ENCODE measurements around the gene ALOX12B. TPM values are rescaled to one million over a fixed set of nuclear protein-coding genes. Genes with fewer than 3 reads are reported as not detected.

ALOX12B gene
- total RNA-seq, 1 donor from 2014 or later, result 0.35 TPM

DNA sequence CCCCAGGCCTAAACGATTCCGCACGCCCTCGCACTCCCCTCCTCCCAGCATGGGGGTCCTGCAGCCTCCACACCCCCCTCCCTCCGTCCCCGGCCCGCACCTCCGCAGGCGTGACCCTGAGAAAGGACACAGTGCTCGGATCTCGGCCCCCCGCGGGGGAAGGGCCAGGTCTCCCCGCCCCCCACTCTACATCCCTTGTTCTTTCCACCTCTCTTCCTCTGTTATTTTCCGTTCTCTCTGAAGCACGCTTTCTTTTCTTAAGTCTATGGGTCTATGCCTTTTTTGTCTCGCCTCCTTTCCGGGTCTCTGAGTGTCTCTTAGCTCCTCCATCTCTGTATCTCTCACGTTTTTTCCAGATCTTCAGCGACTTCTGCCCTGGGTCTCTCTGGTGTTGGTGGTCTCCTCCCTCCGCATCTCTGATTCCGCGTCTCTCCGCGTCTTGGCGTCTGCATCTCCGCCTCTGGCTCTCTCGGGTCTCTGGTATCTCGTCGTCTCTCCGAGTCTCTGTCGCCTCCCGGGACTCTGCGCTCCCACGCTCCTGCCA lies 38.5 kb upstream of the ALOX12B start:
- DNase-seq (ENCODE audit: low read depth), result no peak
- no peak for TF ChIP-seq CTCF (conservative IDR thresholded peaks at IDR 0.05; ENCODE audit: low read depth, low read length)
- peak overlapping the region; percentile 72 for H3K4me3 ChIP-seq (ENCODE audit: low read depth, low read length)

GRCh38 chr17:8125154-8125946 lies 37.8 kb upstream of the ALOX12B start:
- H3K4me3 ChIP-seq (ENCODE audit: low read depth, low read length), result peak overlapping the region; percentile 72
- DNase-seq (ENCODE audit: low read depth), result no peak
- TF ChIP-seq CTCF (conservative IDR thresholded peaks at IDR 0.05; ENCODE audit: low read depth, low read length), result no peak

- no peak for DNase-seq (ENCODE audit: low read depth)
- TF ChIP-seq CTCF (conservative IDR thresholded peaks at IDR 0.05; ENCODE audit: low read depth, low read length), result no peak
- H3K4me3 ChIP-seq (ENCODE audit: low read depth, low read length), result peak overlapping the region; percentile 75
Observed at GRCh38 chr17:8124350-8125153, 37.0 kb upstream of the ALOX12B start.

DNA sequence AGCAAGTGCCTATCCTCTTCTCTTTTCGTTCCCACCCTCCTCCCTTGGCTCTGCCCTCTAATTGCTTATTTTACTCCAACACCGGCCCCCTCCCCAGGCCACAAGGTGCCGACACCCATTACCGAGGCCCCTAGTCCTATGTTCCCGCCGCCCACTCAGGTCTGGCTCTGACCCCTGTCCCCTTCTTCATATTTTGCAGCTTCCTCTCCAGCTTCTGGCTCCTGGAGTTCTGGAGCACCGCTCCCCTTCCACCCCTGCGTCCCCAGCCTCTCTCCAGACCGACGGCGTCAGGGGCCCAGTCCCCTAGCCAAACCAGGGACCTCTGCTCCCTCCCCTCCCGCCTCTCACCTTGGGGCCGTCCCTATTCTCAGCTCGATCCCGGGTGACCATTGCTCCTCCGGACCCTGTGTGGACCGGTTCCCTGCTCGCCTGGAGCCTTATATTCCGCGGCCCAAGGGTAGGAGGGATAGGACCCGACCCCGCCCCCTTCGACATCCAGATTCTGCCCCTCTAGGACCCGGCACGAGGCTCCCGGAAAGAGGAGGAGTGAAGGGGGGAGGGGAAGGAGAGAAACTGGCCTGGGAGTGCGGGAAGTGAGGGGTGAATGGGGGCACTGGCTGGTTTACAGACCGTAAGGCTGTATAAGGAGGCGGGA lies 36.3 kb upstream of the ALOX12B start, which contains the start of gene HES7:
Gene HES7 (minus strand): TSS at position 412 of the 655 bp plus-strand sequence. CDS start 22 bp downstream, at position 390.
- no peak for TF ChIP-seq CTCF (conservative IDR thresholded peaks at IDR 0.05; ENCODE audit: low read depth, low read length)
- DNase-seq (ENCODE audit: low read depth), result no peak
- peak within 1 kb of the TSS; percentile 75 for H3K4me3 ChIP-seq (ENCODE audit: low read depth, low read length)

DNA sequence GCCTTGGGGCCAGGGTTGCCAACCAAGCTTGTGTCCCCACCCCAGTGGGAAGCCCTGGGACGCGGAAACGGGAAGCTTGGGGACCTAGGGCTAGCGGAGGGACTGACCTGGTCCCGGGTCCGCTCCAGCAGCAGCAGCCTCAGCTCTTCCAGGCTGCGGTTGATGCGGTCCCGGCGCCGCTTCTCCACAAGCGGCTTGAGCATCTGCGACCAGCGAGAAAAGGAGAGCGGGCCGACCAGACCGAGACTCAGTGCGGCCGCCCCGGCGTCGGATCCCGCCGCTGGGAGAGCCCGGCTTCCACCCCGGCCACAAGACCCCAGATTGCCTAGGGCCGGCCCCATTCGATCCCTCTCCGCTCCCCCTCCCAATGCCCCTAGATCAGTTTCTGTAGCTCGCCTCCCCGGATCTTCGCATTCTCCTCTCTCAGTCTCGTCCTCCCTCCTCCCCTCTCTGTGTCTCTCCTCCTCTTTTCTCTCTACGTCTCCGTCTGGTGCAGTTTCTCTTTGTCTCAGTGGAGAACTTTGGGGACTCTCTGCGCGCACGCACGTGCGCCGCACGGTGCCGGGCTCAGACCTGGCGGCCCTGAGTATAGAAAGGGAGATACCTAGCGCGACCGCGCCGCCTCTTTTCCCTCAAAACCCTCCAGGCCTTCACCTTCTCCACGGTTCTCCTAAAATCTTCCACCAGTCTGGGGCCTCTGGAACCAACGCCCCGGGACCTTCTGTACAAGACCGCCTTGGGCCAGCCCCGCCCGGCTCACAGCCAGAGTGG lies 35.6 kb upstream of the ALOX12B start:
- TF ChIP-seq CTCF (conservative IDR thresholded peaks at IDR 0.05; ENCODE audit: low read depth, low read length), result no peak
- DNase-seq (ENCODE audit: low read depth), result no peak
- H3K4me3 ChIP-seq (ENCODE audit: low read depth, low read length), result peak overlapping the region; percentile 75

GRCh38 chr17:8122422-8122923 lies 35.0 kb upstream of the ALOX12B start:
- peak overlapping the region; percentile 75 for H3K4me3 ChIP-seq (ENCODE audit: low read depth, low read length)
- no peak for TF ChIP-seq CTCF (conservative IDR thresholded peaks at IDR 0.05; ENCODE audit: low read depth, low read length)
- DNase-seq (ENCODE audit: low read depth), result no peak
